ENCODE data around the gene CAMTA2.

The CAMTA2 gene

GRCh38 chr17:4919511-4920047 lies 67.9 kb downstream of the CAMTA2 start:
- CTCF ChIA-PET, result interaction anchor here (1.0 to 2.8 kb wide), 8 partner anchors 11 to 112 kb away, joined by 3 to 21 read pairs (median 5); partner anchors contain the start of gene CHRNE
- DNase-seq (ENCODE audit: low read depth, low spot score), result no peak
- POLR2A ChIA-PET, result interaction anchor here (0.6 to 1.1 kb wide), 2 partner anchors 20 to 444 kb away, joined by 3 read pairs; partner anchors contain the start of genes RNF167 and SLC25A11
- no peak overlapping the region for H3K4me3 ChIP-seq (ENCODE audit: low read depth, low read length)
- no peak for TF ChIP-seq CTCF (IDR thresholded peaks at IDR 0.05; ENCODE audit: insufficient read depth, low read length, missing control alignments)

Data from AG04449 (cell line).